HT1080 (cell line): ENCODE results near the gene MAML1. TPM values are rescaled to one million over a fixed set of nuclear protein-coding genes. Genes with fewer than 3 reads are reported as not detected.
"Not testable (repeated sequence)": the region's sequence is repeated elsewhere in the genome, so short reads cannot be mapped to it uniquely, and the experiment has no call there.

ENCODE experiments used
- DNase-seq: peaks from one replicate; pipeline ENCODE4 v3.0.0-alpha.2; 2015; ENCODE audit warnings: low read depth
- total RNA-seq: library from RNA; depleted of rRNA; stranded (reverse); fragments of >200 nt; shearing (Covaris generic); gene quantifications from 2 replicates; pipeline ENCODE4 v1.2.3, GENCODE V29; 2014

The MAML1 gene
- total RNA-seq, 1 experiment from 2014 or later: 13.5 TPM

DNA sequence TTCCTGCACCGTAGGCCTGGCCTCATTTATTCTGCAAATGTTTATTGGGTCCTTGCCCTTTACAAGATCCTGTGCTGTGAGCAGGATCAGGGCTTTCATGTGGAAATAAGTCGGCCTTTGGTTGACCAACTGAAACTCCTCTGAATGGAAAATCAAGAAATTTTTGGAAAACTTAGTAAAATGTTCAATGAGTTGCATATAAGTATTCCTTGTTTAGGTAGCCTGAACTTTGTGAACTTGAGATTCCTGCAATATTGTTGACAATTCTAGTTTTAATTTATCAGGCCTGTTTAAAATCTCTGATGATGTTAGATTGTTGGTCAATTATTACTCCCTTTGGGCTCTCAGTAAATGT, 1.1 kb downstream of the MAML1 start:
- DNase-seq: no peak

DNA sequence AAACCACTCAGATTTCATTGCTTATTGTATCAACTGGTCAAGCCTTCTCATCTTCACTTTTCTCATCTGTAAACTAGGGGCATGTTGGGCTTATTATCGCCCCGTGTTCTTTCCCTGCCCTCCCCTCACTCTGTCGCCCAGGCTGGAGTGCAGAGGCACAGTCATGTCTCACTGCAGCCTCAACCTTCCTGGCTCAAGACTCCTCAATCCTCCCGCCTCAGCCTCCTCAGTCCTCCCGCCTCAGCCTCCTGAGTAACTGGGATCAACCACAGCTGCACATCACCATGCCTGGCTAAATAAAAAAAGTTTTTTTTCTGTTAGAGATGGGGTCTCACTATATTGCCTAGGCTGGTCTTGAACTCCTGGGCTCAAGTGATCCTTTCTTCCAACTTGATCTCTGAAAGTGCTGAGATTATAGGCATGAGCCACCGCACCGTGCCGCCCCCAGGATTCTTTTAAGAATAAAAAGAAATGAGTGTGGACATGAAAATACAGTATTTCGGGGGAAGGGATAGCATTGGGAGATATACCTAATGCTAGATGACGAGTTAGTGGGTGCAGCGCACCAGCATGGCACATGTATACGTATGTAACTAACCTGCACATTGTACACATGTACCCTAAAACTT, 2.0 kb downstream of the MAML1 start:
- DNase-seq: no peak

DNA sequence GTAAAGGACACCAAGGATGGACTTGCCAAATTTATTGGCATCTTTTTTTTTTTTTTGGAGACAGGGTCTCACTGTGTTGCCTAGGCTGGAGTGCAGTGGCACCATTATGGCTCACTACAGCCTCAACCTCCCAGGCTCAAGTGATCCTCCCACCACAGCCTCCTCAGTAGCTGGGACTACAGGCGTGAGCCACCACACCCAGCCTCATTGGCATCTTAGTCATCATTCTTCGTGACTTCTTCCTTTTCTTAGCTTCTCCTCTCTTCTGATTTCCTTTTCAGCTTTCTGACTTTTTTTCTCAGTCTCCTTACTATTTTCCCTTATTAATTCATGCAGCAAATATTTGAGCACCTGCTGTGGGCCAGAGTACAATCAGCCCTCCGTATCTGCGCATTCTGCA, 6.1 kb downstream of the MAML1 start:
- no peak for DNase-seq

DNA sequence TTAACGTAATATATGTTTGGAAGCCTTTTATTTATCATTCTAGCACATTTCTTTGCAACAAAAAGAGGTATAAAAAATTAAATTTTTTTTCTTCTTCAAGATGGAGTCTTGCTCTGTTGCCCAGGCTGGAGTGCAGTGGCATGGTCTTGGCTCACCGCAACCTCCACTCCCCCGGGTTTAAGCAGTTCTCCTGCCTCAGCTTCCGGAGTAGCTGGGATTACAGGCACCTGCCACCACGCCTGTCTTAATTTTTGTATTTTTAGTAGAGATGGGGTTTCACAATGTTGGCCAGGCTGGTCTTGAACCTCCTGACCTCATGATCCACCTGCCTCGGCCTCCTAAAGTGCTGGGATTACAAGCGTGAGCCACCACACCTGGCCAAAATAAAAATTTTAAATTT, 11.5 kb downstream of the MAML1 start:
- DNase-seq: not testable (repeated sequence)

DNA sequence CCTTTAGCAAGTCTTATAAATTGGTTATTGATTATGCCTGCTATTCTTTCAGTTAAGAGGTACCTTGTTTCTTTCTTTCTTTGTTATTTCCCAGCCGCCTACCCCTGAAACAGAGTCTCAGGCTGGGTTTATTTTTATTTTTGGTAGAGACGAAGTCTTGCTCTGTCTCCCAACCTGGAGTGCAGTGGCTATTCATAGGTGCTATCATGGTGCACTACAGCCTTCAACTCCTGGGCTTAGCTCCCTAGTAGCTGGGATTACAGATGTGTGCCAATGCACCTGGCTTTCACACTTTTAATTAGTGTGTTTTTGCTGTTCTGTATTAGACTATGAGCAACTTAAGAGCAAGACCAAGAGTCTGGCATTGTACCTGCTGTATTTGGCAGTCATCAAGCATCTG, 14.2 kb downstream of the MAML1 start:
- no peak for DNase-seq

DNA sequence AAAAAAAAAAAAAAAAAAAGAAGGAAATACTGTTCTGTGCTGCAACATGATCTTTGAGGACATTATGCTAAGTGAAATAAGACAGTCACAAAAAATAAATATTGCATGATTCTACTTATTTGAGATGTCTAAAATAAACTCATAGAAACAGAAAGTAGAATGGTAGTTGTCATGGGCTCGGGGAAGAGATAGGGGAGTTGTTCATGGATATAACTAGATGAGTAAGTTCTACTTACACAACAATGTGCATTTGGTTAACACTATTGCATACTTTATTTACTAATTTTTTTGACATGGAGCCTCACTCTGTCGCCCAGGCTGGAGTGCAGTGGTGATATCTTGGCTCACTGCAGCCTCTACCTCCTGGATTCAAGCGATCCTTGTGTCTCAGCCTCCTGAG, 15.2 kb downstream of the MAML1 start:
- no peak for DNase-seq

DNA sequence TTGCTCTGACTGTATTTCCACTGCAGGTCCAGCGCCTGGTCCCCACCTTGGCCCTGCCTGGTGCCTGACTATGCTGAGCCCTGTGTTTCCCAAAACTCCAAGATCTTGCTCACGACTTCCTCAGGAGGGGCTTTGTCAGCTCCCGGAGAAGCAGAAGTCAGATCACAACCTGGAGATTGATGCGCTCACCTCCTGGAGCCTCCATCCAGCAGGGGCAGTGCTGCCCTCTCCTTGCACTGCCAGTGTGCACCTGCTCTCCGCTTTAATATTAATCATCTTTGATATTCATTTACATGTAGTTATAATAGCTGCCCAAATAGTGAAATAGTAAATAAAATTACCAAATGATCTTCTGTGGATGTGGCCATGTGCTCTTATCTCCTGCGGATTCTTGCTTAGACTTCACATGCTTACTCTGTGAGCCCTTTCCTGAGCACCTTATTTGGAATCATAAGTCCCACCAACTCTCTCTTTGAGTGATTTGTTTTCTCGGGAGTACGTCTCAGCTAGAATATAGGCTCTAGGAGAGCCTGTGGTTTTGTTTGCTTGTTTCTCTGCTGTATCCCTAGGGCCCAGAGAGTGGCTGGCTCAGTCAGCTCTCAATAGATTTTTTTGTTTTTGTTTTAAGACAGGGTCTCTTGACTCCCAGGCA, 17.4 kb downstream of the MAML1 start:
- DNase-seq: no peak

DNA sequence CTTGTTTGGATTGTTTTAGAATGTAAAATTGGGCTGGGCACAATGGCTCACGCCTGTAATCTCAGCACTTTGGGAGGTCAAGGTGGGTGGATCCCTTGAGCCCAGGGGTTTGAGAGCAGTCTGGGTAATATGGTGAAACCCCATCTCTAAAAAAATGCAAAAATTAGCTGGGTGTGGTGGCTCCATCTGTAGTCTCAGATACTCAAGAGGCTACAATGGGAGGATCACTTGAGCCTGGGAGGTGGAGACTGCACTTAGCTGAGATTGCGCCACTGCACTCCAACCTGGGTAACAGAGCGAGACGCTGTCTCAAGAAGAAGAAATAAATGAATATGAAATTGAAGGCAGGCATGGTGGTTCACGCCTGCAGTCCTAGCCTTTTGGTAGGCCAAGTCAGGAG, 21.3 kb downstream of the MAML1 start:
- no peak for DNase-seq

DNA sequence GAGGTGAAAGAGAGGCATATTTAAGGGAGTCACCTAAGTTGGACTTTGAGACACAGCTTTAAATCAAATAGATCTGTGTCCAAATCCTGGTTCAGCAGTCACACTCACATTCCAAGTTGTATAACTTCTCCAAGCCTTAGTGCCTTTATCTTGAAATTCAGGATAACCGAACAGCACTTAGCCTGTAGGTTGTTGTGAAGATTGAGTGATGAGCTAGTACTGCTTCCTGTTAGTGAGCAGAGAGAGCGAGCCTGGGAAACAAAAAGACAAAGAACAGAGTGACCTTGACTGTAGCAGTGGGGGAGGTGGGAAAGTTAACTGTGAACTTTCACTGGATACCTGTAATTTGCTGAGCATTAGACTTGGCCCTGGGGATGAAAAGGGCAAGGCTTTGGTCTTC, 22.4 kb downstream of the MAML1 start:
- DNase-seq: no peak

DNA sequence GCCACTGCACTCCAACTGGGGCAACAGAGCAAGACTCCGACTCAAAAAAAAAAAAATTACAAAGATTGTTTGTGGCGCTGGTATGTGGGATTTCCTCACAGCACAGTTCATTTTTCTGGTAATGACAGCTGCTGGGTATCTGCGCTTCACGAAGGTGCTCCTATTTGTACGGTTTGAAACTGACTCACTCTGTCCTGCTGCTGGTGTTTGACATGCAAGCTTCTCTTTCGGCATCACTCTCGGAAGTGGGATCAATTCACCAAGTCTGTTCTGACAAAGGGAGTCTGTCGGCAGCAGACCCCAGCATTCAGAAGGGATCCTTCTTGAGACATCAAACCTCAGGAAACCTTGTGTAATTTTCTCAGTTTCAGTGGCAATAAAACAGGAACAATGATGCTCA, 26.3 kb downstream of the MAML1 start:
- no peak for DNase-seq

DNA sequence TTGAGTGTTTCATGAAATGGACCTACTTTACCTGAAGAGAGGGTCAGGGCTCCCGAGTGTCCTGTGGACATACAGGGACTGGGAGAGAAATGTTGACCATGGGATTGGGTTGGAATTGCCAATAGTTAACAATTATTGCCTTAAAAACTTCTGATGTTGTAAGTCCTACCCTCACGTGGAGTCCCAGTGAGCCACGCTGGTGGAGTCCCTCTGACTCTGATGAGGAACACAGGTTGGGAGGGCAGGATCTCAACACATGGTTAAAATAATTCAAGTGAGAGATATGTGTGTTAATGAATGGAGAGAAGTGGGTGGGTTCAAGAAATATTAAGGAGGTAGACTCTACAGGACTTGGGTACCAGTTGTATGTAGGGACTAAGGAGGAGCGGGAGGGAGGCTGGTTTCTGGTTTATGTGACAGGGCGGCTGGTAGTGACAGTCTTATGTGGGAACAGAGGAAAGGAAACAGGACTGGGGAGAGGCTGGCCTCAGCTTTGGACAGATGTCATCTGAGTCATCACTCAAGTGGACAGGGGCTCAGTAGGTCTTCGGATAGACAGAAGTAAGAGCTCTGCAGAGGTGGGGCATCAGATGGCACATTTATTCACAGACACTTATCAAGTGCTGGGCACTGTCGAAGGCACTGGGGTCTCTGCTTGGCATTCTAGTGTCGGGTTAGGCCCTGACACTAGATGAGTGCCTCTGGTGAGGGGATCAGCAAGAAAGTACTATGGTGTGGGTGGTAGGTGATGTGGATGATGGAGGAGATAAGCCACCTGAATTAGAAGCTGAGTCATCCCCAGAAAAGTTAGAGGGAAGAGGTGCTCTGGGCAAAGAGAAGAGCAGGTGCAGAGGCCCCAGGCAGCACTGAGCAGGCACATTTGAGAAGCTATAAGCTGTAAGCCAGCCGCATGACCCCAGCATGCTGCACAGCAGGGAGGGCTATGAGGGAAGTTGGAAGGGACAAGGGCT, 27.2 kb downstream of the MAML1 start:
- no peak for DNase-seq

DNA sequence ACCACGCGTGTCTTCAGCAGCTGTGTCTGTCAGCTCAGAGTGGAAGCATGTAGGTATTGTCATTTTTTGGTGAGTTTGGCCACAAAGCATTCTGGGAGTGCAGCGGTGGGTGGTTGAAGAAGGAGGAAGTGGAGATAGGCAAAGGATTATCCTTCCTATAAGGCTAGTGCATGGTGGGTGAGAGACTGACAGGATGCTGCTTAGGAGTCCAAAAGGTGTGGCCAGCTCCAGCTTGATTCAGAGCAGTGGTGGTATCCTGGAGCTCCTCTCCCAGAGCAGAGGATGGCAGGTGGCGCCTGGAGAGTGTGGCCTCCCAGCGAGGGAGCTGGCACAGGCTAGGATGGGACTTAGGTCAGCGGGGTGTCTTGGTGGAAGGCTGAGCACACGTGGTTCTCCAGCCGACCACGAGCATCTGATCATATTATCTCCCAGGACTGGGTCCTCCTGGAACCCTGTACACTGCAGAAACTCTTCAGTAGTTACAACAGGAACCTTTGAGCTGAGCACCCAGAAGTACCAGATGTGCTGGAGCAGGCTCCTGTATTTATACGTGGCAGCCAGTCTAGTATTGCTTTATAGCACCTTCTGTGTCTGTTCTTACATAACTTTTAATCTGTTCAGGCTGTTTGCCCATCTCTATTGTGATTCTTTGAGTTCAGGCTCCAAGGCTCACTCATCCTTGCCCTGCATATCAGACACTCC, 29.6 kb downstream of the MAML1 start:
- DNase-seq: peak; percentile 37

DNA sequence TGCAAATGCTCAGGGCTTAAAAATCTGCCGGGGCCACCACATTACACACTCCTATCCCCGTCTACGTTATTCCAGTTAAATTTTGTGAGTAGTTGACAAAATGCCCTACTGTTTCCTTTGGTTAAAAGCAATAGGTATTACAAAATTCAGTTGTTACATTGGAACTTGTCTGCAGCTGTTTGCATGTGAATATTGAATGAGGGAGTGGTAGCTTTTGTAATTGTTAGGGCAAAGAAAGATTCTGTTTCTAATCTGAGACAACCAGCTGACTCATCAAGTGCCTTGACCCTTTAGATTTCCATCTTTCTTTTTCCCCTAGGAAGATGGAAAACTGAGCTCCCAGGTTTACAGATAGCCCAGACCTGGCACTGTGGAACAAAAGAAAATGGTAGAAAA, 30.2 kb downstream of the MAML1 start:
- peak; percentile 65 for DNase-seq

DNA sequence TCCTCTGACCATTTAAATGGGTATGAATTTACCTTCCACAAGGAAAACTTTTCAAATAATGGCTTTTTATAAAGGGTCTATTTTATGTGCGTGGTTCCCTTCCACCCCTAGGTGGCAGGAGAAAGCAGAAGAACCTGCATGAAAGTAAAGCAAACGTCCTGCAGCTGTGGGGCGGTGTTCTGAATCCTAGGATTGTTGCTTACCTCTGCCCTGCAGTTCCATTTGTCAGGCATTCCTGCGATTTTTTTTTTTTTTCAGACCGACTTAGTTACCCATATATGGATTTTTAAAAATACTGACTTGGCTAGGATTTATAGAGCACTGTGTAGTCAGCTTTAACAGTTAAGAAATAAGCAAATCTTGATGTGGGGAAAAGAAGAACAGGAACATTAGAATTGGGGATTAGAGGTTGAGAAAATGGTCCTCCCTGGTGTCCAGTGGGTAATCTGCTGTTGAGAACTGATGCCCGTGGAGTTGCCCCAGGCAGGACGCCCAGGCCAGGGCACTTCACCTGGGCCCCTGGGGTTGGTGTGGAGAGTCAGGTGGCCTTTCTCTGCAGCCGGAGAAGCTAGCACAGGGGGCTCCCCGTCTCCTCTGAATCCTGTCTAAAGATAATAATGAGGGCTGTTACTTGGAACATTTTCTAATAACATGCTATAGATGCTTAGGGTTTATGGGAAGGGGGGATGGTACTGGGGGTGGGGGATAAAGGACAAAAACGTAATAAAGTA, 30.8 kb downstream of the MAML1 start:
- peak; percentile 76 for DNase-seq

DNA sequence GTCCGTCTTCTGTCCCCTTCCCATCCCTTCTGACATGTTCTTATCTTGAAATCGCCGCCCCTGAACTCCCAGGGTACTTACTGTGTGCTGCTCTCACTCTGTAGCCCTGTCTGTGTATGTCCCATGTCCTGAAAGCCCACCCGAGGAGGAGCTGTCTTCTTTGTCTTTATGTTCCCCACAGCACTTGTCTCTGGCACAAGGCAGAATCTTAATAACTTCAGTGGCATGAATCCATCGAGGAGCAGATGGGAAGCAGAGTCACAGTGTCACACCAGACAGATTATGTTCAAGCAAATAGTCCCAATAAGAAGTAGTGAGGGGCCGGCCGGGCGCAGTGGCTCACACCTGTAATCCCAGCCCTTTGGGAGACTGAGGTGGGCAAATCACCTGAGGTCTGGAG, 31.4 kb downstream of the MAML1 start:
- no peak for DNase-seq

DNA sequence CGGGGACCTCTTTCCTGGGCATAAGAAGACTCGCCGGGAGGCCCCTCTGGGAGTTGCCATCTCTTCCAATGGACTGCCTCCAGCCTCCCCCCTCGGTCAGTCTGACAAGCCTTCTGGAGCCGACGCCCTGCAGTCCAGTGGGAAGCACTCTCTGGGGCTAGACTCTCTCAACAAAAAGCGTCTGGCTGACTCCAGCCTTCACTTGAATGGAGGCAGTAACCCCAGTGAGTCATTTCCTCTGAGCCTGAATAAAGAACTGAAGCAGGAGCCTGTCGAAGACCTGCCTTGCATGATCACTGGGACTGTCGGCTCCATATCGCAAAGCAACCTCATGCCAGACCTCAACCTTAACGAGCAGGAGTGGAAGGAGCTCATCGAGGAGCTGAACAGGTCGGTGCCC, 32.8 kb downstream of the MAML1 start:
- peak; percentile 95 for DNase-seq

DNA sequence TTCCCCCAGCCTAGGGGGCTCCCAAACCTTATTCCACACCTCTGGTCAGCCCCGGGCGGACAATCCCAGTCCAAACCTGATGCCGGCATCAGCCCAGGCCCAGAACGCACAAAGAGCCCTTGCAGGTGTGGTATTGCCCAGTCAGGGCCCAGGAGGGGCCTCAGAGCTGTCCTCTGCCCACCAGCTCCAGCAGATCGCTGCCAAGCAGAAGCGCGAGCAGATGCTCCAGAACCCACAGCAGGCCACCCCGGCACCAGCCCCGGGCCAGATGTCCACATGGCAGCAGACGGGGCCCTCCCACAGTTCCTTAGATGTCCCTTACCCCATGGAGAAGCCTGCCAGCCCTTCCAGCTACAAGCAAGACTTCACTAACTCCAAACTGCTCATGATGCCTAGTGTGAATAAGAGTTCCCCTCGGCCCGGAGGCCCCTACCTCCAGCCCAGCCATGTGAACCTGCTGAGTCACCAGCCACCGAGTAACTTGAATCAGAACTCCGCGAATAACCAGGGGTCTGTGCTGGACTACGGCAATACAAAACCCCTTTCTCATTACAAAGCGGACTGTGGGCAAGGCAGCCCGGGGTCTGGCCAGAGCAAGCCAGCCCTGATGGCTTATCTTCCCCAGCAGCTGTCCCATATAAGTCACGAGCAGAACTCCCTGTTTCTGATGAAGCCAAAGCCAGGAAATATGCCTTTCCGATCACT, 33.6 kb downstream of the MAML1 start:
- DNase-seq: peak; percentile 62

DNA sequence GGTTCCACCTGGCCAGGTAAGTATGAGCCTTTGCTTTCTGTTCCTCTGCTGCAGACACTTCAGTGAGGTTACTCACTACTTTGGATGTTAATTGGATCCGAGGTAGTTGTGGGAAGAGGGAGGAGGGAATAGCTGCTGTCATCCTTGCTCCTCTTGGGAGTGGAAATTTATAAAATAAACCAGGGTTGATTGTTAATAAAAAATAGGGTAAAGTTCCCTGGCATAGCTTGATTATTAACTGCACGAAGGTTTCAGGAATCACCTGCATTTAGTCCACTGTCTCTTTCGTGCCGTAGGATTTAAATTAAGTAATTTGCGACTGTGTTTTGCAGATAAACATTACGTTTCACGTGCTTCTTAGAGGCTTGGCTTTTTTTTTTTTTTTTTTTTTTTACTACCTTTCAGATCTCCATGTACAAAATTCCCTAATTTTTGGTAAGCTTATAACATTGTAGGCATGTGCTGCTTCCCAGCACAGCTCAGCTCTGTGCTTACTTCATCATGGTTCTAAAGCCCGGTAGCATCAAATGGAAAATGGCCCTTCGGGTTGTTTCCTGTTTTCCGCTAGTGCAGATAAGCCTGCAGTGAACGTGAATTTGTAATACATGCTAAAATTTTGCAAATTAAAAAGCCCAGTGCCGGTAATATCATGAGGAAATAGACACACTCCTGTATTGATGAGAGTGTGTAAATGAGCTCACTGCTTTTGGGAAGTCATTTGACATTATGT, 34.3 kb downstream of the MAML1 start:
- no peak for DNase-seq

DNA sequence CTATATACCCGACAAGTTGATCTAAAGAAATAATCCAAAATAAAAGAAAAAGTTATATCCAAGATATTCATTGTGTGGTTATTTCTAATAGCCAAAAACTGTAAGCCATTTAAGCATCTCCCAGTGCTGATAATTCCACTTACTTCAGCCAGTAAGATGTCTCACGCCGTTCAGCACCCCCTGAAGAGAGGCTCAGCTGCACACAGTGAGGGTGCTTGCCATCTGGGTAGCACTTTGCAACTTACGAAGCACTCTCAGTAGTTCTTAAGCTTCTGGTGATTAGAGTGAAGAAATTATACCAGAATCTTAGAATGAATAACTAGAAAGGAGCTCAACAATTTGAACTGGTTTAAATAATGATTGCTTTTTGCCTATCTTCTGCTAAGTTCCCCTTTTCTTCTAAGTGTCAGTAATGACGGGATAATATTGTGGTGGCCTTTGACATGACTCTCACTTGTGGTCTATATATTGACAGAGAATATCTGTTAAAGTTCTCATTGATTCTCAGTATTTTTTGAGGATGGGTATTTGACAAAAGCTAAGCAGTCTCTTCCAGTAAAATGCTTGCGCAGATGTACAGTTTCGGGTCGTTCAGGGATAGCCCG, 35.0 kb downstream of the MAML1 start:
- no peak for DNase-seq
